Endothelial cell of umbilical vein (primary cell): ENCODE measurements around the gene NOMO2. TPM values are rescaled to one million over a fixed set of nuclear protein-coding genes. Genes with fewer than 3 reads are reported as not detected.
"Not testable (repeated sequence)": the region's sequence is repeated elsewhere in the genome, so short reads cannot be mapped to it uniquely, and the experiment has no call there.

Experiments used
- BruUV-seq: library from RNA; stranded (reverse); fragments of 400-500 nt; replicated peaks from 2 replicates; lab custom pipeline; 2021; lab: Mats Ljungman, UMichigan
- CTCF ChIA-PET: fragments of 300-600, 350-600 bp; sonication (Branson Sonifier 250); formaldehyde crosslinking; loops from one replicate; lab custom pipeline; 2021; ENCODE audit warnings: antibody characterized with exemption, inconsistent platforms; lab: Charles Lee
- POLR2A ChIA-PET: fragments of 300-600, 350-600 bp; sonication (Branson Sonifier 250); formaldehyde crosslinking; loops from one replicate; lab custom pipeline; 2021; ENCODE audit warnings: antibody characterized with exemption, inconsistent platforms; lab: Charles Lee
- DNase-seq: peaks from one replicate; pipeline ENCODE4 v3.0.0-alpha.2; 2011; ENCODE audit warnings: low read depth, low spot score
- FAIRE-seq: peaks from 2 replicates; lab custom pipeline; 2011; peaks lifted over from hg19 to GRCh38; lab: Jason Lieb, UNC
- H2AFZ ChIP-seq: 2 replicates; pipeline ENCODE4 v1.6.0; 2012; ENCODE audit warnings: low read depth, low read length, control low read depth, inconsistent platforms
- H3K27ac ChIP-seq: 2 replicates; pipeline ENCODE4 v1.5.1; 2011; ENCODE audit warnings: low read depth, mild to moderate bottlenecking, control low read depth, low read length, moderate library complexity; ENCODE audit not compliant: insufficient read depth
- H3K27me3 ChIP-seq, 2 experiments: 2 replicates each; pipeline versions ENCODE4 v1.6.0 to v1.6.1; 2011; ENCODE audit warnings: low read length in 2 of 2, mixed read lengths in 1 of 2; ENCODE audit not compliant: control insufficient read depth in 2 of 2, insufficient read depth in 2 of 2
- H3K36me3 ChIP-seq, 2 experiments: 2 replicates in 1 of 2; 3 replicates in 1 of 2; pipeline ENCODE4 v1.5.1; 2011; ENCODE audit warnings: low read length in 2 of 2, mild to moderate bottlenecking in 1 of 2, moderate library complexity in 1 of 2; ENCODE audit not compliant: control insufficient read depth in 2 of 2, insufficient read depth in 2 of 2; ENCODE audit errors: extremely low read depth in 1 of 2
- H3K4me1 ChIP-seq: 3 replicates; pipeline ENCODE4 v1.5.1; 2011; ENCODE audit warnings: mild to moderate bottlenecking, low read length; ENCODE audit not compliant: control insufficient read depth, insufficient read depth; ENCODE audit errors: extremely low read depth
- H3K4me2 ChIP-seq: 2 replicates; pipeline ENCODE4 v1.6.1; 2011; ENCODE audit warnings: low read length, control low read depth, mixed read lengths; ENCODE audit not compliant: insufficient read depth
- H3K4me3 ChIP-seq, 3 experiments: fragments of 200-600 bp in 1 of 3; sonication (generic), shearing (Covaris generic) in 1 of 3; replicated peaks in 1 of 3; 2 replicates each; pipeline ENCODE4 v1.5.1; 2011 to 2016; ENCODE audit warnings: control low read depth in 3 of 3, low read length in 3 of 3, mild to moderate bottlenecking in 2 of 3, inconsistent platforms in 1 of 3, low read depth in 1 of 3, moderate library complexity in 1 of 3; ENCODE audit not compliant: insufficient read depth in 1 of 3
- H3K79me2 ChIP-seq: 2 replicates; pipeline ENCODE4 v1.6.0; 2012; ENCODE audit warnings: low read length, inconsistent platforms; ENCODE audit not compliant: control insufficient read depth, insufficient read depth
- H3K9ac ChIP-seq: replicated peaks from 2 replicates; pipeline ENCODE3; 2011; ENCODE audit warnings: low read length, control low read depth; ENCODE audit not compliant: insufficient read depth; ENCODE audit errors: extremely low read depth
- H3K9me1 ChIP-seq: replicated peaks from 3 replicates; pipeline ENCODE4 v1.6.0; 2011; ENCODE audit warnings: mild to moderate bottlenecking, low read length; ENCODE audit not compliant: control insufficient read depth, insufficient read depth; ENCODE audit errors: extremely low read depth
- H3K9me3 ChIP-seq: replicated peaks from 2 replicates; pipeline ENCODE4 v1.5.1; 2012; ENCODE audit warnings: low read length, inconsistent platforms; ENCODE audit not compliant: control insufficient read depth, insufficient read depth
- H4K20me1 ChIP-seq: replicated peaks from 2 replicates; pipeline ENCODE3; 2011; ENCODE audit warnings: mild to moderate bottlenecking, low read length; ENCODE audit not compliant: control insufficient read depth, insufficient read depth; ENCODE audit errors: extremely low read depth
- dilution Hi-C: fragments of 300-500 bp; cut with MboI; formaldehyde crosslinking; loops from one replicate; pipeline ENCODE4 v1.15.0; 2019; ENCODE audit warnings: low sequenced_read_pairs; ENCODE audit not compliant: extremely low pct_ligation_motif_present
- intact Hi-C: fragments of 100-400 bp; cut with micrococcal nuclease; formaldehyde crosslinking; loops from one replicate; pipeline ENCODE4 v1.10.0; 2022
- polyA plus RNA-seq, 4 experiments: library from polyadenylated mRNA; depleted of rRNA in 3 of 4; stranded (reverse) in 3 of 4; unstranded in 1 of 4; fragments of >200 nt; gene quantifications; 2 replicates each; pipeline versions ENCODE4 v1.2.1 to v1.2.3, GENCODE V29; 2011 to 2012; ENCODE audit warnings: missing spikeins in 1 of 4
- total RNA-seq: library from RNA; stranded (reverse); gene quantifications from 2 replicates; pipeline ENCODE4 v1.2.3, GENCODE V29; 2021

The NOMO2 gene
- total and polyA plus RNA-seq, 2 donors (not counting 3 experiments of a cell fraction or from before 2014, with no cell fraction given): 155 to 223 TPM

DNA sequence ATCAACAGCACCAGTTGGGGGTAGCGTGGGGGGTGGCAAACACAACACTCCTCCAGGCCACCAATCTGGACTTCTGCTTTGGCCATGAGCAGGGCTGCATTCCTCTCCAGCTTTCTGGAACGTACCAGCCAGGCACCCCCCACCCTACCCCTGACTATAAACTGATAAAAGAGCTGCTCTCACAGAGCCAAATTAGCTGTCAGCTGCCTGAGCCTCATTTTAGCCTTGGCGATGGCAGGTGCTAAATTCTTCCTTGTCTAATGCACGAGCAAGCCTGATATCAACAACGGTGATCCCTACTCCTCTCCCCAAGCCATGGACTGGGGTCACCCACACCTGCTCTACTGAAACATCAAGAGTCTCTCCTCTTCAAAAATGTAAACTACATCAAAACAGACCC lies 8.2 kb downstream of the NOMO2 start:
- H3K9me3 ChIP-seq, H3K9me1 ChIP-seq, intact Hi-C loops, H3K36me3 ChIP-seq, H3K4me2 ChIP-seq, DNase-seq, H2AFZ ChIP-seq, BruUV-seq, H3K9ac ChIP-seq, H3K4me3 ChIP-seq, FAIRE-seq, H4K20me1 ChIP-seq, H3K27ac ChIP-seq, POLR2A ChIA-PET, H3K4me1 ChIP-seq, H3K27me3 ChIP-seq, CTCF ChIA-PET, H3K79me2 ChIP-seq, dilution Hi-C loops: not testable (repeated sequence)

DNA sequence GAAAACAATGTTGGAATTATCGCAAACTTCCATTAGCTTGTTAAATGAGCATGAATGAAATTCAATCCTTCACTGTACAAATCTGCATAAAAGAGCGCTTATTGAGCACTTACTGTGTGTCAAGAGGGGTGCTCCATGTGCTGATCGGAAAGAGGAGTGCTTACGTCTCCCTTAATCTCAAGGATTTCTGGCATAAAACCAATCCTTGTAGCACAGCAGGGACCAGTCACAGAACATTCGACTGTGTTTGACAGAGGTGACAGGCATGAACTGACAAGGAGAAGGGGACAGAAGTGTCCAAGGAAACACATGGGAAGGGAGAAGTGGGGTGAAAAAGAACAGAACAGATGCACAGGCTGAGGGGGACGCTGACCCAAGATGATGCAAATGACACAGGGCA lies 14.5 kb downstream of the NOMO2 start:
- H3K36me3 ChIP-seq, dilution Hi-C loops, H3K4me3 ChIP-seq, H3K79me2 ChIP-seq, H3K27me3 ChIP-seq, CTCF ChIA-PET, FAIRE-seq, H3K9me1 ChIP-seq, H3K9me3 ChIP-seq, H3K27ac ChIP-seq, BruUV-seq, H3K4me2 ChIP-seq, intact Hi-C loops, DNase-seq, H2AFZ ChIP-seq, H3K9ac ChIP-seq, POLR2A ChIA-PET, H3K4me1 ChIP-seq, H4K20me1 ChIP-seq: not testable (repeated sequence)

DNA sequence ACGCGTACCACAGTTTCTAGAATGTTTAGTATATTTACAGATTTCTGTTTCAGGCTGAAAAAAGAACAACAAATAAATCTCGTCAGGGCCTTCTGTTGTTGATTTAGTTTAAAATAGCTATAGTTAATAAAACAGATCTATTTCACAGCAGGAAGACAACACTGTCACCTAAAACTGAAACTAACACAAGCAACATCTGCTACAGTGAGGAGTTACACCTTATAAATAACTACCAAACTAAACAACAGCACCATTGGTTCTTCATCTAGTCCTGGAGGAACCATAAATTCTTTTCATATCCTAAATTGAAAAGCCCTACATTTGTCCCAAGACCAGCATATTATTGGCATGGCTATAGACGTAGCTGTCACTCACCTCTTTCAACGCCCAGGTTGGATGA lies 15.0 kb downstream of the NOMO2 start:
- CTCF ChIA-PET, DNase-seq, H3K27me3 ChIP-seq, H3K9me3 ChIP-seq, H3K36me3 ChIP-seq, FAIRE-seq, H3K9me1 ChIP-seq, H3K9ac ChIP-seq, H2AFZ ChIP-seq, POLR2A ChIA-PET, H3K27ac ChIP-seq, dilution Hi-C loops, intact Hi-C loops, BruUV-seq, H3K4me3 ChIP-seq, H3K4me1 ChIP-seq, H3K4me2 ChIP-seq, H4K20me1 ChIP-seq, H3K79me2 ChIP-seq: not testable (repeated sequence)

DNA sequence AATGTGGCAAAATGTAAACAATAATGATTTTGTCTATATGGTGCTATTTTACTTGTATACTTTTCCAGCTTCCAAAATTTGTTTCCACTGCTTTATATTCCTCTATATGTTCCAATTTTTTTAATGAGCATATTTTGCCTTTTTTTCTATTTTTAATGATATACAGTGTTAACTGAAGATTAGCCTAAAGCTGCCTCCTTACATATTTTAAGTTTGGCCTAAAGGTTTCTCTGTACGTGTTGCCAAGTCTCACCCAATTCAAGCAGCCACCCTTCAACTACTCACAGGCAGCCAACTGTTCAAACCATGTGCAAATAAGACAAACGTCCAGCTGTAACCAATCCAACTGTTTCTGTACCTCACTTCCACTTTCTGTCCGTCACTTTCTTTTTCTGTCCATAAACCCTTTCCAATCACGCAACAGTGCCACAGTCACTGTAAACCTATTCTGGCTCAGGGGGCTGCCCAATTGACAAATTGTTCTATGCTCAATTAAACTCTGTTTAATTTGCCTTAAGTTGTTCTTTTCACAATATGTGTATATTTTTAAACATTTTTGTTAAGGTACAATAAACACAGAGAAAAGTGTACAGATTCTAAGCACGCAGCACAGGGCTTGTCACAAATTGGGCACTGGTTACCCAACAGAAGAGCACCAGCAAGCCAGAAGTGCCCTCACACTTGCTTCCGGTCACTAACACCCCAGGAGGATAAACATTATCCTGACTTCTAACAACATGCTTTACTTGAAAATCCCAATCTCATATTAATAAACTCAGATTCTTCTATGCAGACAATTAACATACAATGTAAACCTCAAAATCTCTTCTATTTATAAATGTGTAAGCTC lies 17.4 kb downstream of the NOMO2 start:
- POLR2A ChIA-PET, H3K79me2 ChIP-seq, H3K36me3 ChIP-seq, H4K20me1 ChIP-seq, CTCF ChIA-PET, H3K4me1 ChIP-seq, FAIRE-seq, H3K9ac ChIP-seq, H3K9me1 ChIP-seq, H3K9me3 ChIP-seq, H2AFZ ChIP-seq, H3K4me3 ChIP-seq, DNase-seq, intact Hi-C loops, H3K27ac ChIP-seq, dilution Hi-C loops, H3K4me2 ChIP-seq, BruUV-seq, H3K27me3 ChIP-seq: not testable (repeated sequence)
